Measurements from ENCODE around the gene MAPKBP1.

The MAPKBP1 gene

GRCh38 chr15:41843571-41843970 is 69.3 kb downstream of the MAPKBP1 start:
- TF ChIP-seq CTCF (IDR thresholded peaks at IDR 0.05; ENCODE audit: low read depth, low read length), result no peak
- H3K4me3 ChIP-seq (ENCODE audit: low read depth, low read length), result no peak overlapping the region
- no peak for DNase-seq
- no peaks in the 10 kb centered on the region for H3K9me3 ChIP-seq (ENCODE audit: severe bottlenecking)
- H3K36me3 ChIP-seq, result peaks cover 21% of the 10 kb centered on the region
- H3K27ac ChIP-seq, result no peak overlapping the region
- H3K27me3 ChIP-seq (ENCODE audit: insufficient read depth, low read depth, severe bottlenecking), result no peaks in the 10 kb centered on the region

GRCh38 chr15:41844814-41845213 is 70.5 kb downstream of the MAPKBP1 start:
- no peak overlapping the region for H3K4me3 ChIP-seq (ENCODE audit: low read depth, low read length)
- no peaks in the 10 kb centered on the region for H3K27me3 ChIP-seq (ENCODE audit: insufficient read depth, low read depth, severe bottlenecking)
- no peak overlapping the region for H3K27ac ChIP-seq
- H3K9me3 ChIP-seq (ENCODE audit: severe bottlenecking), result no peaks in the 10 kb centered on the region
- H3K36me3 ChIP-seq, result peaks cover 21% of the 10 kb centered on the region
- no peak for DNase-seq
- no peak for TF ChIP-seq CTCF (IDR thresholded peaks at IDR 0.05; ENCODE audit: low read depth, low read length)

DNA sequence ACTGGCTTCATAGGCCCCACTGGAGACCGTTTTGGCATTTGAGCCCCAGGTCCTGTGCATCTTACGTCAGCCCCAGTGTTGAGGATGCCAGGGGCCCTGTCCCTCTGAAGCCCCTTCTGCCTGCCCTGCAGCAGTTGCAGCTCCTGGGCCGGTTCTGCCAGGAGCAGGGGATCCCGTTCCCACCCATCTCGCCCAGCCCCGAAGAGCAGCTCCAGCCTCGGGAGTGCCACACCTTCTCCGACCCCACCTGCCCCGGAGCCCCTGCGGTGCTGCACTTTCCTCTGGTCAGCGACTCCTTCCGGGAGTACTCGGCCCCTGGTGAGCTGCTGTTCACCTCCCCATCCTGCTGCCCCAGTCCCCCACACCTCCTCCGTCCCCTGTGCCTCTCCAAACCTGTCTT is 72.9 kb downstream of the MAPKBP1 start:
- DNase-seq, result no peak
- Histone ChIP-seq H3K27me3 (ENCODE audit: insufficient read depth, low read depth, severe bottlenecking) (no peaks in the 10 kb centered on the region), H3K27ac (no peak overlapping the region), H3K36me3 (peaks cover 17% of the 10 kb centered on the region), H3K4me3 (ENCODE audit: low read depth, low read length) (no peak overlapping the region), H3K9me3 (ENCODE audit: severe bottlenecking) (no peaks in the 10 kb centered on the region)
- TF ChIP-seq CTCF (IDR thresholded peaks at IDR 0.05; ENCODE audit: low read depth, low read length), result no peak

GRCh38 chr15:41847981-41848380 is 73.7 kb downstream of the MAPKBP1 start:
- H3K27ac ChIP-seq, result no peak overlapping the region
- peaks cover 17% of the 10 kb centered on the region for H3K36me3 ChIP-seq
- H3K9me3 ChIP-seq (ENCODE audit: severe bottlenecking), result no peaks in the 10 kb centered on the region
- no peak overlapping the region for H3K4me3 ChIP-seq (ENCODE audit: low read depth, low read length)
- TF ChIP-seq CTCF (IDR thresholded peaks at IDR 0.05; ENCODE audit: low read depth, low read length), result no peak
- no peak for DNase-seq
- no peaks in the 10 kb centered on the region for H3K27me3 ChIP-seq (ENCODE audit: insufficient read depth, low read depth, severe bottlenecking)

DNA sequence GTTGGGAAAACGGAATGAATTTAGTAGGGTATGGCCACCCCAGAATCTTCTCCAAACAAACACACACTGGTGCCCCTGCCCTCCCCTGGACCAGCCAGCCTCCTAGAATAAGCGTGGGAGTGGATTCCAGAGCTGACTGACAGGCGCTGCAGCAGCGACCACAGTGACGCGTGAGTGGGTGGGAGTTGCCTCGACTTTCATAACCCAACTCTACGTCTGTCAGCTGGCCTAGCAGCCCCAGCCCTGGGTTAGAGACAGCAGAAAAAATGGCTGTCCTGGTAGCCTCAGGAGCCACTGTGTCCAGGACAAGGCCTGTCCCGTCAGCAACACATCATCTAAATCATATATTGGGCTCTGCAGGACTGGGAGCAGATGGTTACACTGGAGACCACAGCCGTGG is 74.3 kb downstream of the MAPKBP1 start:
- Histone ChIP-seq H3K27me3 (ENCODE audit: insufficient read depth, low read depth, severe bottlenecking) (no peaks in the 10 kb centered on the region), H3K27ac (no peak overlapping the region), H3K36me3 (peaks cover 17% of the 10 kb centered on the region), H3K4me3 (ENCODE audit: low read depth, low read length) (no peak overlapping the region), H3K9me3 (ENCODE audit: severe bottlenecking) (no peaks in the 10 kb centered on the region)
- no peak for TF ChIP-seq CTCF (IDR thresholded peaks at IDR 0.05; ENCODE audit: low read depth, low read length)
- DNase-seq, result no peak

DNA sequence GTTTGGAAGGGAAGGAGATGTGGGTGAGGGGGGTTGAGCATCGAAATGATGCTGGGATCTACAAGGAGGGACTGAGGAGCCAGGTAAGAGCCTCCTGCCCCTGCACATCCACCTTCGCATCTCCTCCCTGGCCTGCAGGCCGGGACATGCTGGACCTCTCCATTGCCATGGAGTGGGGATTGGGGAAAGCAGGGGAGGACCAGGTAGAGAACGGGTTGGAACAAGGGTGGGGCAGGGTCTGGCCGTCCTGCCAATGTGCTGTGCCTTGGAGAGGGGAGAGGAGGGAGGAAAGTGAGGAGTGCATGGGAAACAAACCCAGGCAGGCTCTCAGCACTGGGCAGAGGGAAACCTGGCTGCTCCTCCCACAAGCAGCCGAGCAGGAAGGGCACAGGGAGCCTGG is 74.9 kb downstream of the MAPKBP1 start:
- H3K27me3 ChIP-seq (ENCODE audit: insufficient read depth, low read depth, severe bottlenecking), result no peaks in the 10 kb centered on the region
- H3K36me3 ChIP-seq, result peaks cover 17% of the 10 kb centered on the region
- no peak overlapping the region for H3K4me3 ChIP-seq (ENCODE audit: low read depth, low read length)
- TF ChIP-seq CTCF (IDR thresholded peaks at IDR 0.05; ENCODE audit: low read depth, low read length), result no peak
- no peaks in the 10 kb centered on the region for H3K9me3 ChIP-seq (ENCODE audit: severe bottlenecking)
- no peak overlapping the region for H3K27ac ChIP-seq
- no peak for DNase-seq
